Measurements from ENCODE around the gene ZNF543.
"Not testable (repeated sequence)": the region's sequence is repeated elsewhere in the genome, so short reads cannot be mapped to it uniquely, and the experiment has no call there.

ZNF543 gene

DNA sequence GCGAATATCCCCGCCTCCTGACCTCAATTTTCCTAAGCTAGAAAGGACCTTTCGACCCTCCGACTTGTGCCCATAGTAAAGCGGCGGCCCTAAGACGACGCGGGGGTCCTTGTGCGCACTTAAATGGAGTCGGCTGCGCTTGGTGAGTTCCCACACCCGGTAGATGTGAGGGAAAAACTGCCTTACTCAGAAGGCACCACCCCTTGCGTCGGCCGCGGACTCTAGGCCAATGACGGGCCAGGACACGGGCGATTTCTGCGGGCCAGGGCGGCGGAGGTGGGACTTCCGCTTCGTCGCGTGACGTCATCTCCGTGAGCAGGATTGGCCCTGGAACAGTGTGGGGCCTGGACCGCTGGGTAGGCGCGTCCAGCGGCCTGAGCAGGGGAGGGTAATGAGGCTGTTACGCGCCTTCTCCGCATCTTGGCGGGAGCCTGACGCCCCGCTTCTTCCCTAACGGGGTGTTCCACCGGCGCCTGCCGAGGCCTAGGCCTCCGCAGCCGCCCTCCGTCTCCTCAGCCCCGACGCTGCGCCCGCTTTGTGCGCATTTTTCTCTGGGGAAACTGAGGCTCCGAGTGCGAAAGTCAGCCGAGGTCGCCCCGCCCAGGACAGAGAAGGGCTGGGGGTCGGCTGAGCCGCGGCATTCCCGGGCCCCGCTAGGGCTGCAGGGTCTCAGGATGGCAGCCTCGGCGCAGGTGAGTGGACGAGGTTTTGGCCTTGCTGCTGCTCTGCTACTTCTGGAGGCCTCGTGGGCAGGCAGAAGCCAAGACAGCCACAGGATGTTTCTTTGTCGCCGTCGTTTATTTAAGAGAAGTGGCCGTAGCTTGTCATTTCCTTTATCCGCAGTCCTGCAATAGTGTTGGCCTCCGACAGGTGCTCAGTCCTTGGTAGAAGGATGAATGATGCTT, at the start of gene ZNF543:
Gene ZNF543, plus strand, starts transcription at position 293 of the 905 bp plus-strand sequence. Its CDS starts 382 bp downstream, at position 675.
- H3K4me3 ChIP-seq (ENCODE audit: low read depth, low read length), result peak within 1 kb of the TSS; percentile 88
- TF ChIP-seq, protein P1, sequence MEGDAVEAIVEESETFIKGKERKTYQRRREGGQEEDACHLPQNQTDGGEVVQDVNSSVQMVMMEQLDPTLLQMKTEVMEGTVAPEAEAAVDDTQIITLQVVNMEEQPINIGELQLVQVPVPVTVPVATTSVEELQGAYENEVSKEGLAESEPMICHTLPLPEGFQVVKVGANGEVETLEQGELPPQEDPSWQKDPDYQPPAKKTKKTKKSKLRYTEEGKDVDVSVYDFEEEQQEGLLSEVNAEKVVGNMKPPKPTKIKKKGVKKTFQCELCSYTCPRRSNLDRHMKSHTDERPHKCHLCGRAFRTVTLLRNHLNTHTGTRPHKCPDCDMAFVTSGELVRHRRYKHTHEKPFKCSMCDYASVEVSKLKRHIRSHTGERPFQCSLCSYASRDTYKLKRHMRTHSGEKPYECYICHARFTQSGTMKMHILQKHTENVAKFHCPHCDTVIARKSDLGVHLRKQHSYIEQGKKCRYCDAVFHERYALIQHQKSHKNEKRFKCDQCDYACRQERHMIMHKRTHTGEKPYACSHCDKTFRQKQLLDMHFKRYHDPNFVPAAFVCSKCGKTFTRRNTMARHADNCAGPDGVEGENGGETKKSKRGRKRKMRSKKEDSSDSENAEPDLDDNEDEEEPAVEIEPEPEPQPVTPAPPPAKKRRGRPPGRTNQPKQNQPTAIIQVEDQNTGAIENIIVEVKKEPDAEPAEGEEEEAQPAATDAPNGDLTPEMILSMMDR (IDR thresholded peaks at IDR 0.05; ENCODE audit: low read depth, low read length, missing control alignments), result peak; percentile 1
- peak; percentile 90 for DNase-seq (ENCODE audit: low read depth)
- in situ Hi-C loops (cut with HindIII; ENCODE audit: low sequenced_read_pairs), result no loop called here

DNA sequence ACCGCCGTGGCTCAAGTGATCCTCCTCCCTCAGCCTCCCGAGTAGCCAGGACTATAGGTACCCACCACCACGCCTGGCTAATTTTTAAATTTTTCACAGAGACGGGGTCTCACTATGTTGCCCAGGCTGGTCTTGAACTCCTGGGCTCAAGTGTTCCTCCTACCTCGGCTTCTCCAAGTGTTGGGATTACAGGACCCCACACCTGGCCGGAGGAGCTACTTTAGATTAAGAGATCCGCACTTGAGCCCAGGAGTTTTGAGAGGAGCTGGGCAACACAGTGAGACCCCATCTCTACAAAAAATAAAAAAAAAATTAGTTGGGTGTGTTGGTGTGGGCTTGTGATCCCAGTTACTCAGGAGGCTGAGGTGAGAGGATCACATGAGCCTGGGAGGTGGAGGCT, 49.0 kb upstream of the ZNF543 start:
- in situ Hi-C loops (cut with HindIII; ENCODE audit: low sequenced_read_pairs), result no loop called here
- TF ChIP-seq, protein P1 (IDR thresholded peaks at IDR 0.05; ENCODE audit: low read depth, low read length, missing control alignments), result no peak
- no peak for DNase-seq (ENCODE audit: low read depth)
- H3K4me3 ChIP-seq (ENCODE audit: low read depth, low read length), result no peak overlapping the region

DNA sequence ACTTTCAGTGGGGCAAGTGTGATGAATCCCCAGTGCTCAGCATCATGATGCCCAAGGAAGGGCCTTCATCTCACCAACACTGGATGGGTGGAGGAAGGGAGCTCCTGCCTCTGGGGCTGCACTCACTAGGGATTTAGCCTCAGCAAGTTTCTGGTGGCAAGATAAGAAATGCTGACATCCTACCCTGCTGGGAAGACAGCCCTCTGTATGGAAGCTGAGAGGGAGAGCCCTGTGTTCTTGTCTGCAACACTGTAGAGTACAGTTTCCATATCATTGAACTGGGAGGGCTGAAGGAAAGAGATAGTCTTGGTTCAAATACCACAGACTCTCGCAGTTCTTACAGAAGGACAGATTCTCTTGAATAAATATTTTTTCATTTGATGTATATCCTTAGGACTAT, 47.3 kb upstream of the ZNF543 start:
- DNase-seq (ENCODE audit: low read depth), result no peak
- TF ChIP-seq, protein P1 (IDR thresholded peaks at IDR 0.05; ENCODE audit: low read depth, low read length, missing control alignments), result no peak
- H3K4me3 ChIP-seq (ENCODE audit: low read depth, low read length), result no peak overlapping the region
- in situ Hi-C loops (cut with HindIII; ENCODE audit: low sequenced_read_pairs), result no loop called here

DNA sequence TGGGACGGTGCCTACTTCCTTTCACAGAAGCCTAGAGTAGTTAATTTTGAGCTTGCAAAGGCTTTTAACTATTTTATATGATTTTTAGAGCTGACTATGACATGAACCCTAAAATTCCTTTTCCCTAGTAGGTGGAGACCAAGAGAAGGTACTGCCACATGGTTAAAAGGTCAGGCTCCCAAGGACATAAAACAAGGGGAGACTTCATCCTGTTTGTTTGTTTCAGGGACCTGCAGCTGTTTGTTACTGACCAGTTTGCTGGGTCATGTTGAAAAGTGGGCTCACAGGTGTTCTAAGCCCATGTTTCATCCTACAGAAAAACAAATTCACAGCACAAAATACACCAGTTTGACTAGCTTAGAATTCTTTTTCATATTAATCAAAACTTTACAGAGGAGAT, 43.8 kb upstream of the ZNF543 start:
- no peak for DNase-seq (ENCODE audit: low read depth)
- in situ Hi-C loops (cut with HindIII; ENCODE audit: low sequenced_read_pairs), result no loop called here
- TF ChIP-seq, protein P1 (IDR thresholded peaks at IDR 0.05; ENCODE audit: low read depth, low read length, missing control alignments), result no peak
- H3K4me3 ChIP-seq (ENCODE audit: low read depth, low read length), result no peak overlapping the region

DNA sequence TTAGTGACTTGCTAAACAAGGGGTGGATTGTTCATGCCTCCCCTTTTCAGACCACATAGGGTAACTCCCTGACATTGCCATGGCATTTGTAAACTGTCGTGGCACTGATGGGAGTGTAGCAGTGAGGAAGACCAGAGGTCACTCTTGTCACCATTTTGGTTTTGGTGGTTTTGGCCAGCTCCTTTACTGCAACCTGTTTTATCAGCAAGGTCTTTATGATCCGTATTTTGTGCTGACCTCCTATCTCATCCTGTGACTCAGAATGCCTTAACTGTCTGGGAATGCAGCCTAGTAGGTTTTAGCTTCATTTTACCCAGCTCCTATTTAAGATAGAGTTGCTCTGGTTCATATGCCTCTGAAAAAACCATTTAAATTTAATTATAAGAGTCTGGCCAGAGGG, 41.8 kb upstream of the ZNF543 start:
- in situ Hi-C loops (cut with HindIII; ENCODE audit: low sequenced_read_pairs); DNase-seq (ENCODE audit: low read depth); H3K4me3 ChIP-seq (ENCODE audit: low read depth, low read length): not testable (repeated sequence)

DNA sequence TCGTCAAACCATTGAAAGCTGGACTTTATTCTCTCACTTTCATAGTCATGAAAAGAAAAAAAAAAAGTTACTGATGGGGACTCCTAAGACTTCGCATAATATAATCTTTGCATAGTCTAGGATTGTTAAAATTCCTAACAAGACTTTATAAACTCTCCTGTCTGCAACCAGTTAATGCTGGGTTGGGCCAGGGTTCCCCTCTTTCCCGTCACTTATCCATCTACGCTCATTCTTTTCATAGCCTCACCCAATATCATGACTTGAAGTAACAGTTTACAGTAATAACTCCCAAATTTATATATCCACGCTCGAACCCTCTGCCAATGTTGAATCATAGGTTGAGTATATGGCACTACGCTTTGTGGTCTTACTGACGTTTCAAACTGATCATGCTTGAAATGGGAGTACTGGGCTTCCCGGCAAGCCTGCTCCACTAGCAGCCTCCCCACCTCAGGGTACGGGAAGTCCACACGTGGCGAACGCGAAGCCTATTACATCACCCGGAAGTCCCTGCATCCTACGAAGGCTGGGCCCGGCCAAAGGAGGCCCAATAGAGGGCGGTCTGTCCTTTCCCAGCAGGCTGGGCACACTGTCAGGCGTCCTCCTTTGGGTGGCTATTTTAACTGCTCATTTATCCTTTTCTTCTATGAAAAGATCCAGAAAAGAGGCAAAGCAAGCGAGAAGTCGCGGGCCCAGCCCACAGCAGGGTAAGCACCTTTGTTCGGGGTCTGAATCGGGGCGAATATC, 40.7 kb upstream of the ZNF543 start:
- TF ChIP-seq, protein P1 (IDR thresholded peaks at IDR 0.05; ENCODE audit: low read depth, low read length, missing control alignments), result peak; percentile 21
- DNase-seq (ENCODE audit: low read depth), result peak; percentile 86
- in situ Hi-C loops (cut with HindIII; ENCODE audit: low sequenced_read_pairs), result no loop called here
- peak overlapping the region; percentile 95 for H3K4me3 ChIP-seq (ENCODE audit: low read depth, low read length)

All from astrocyte of the cerebellum (primary cell).